Activated naive CD4-positive, alpha-beta T cell treated with anti-CD3 and anti-CD28 coated beads, Interleukin-2, amount 10 ng/mL, durations not matched to agents 7 days and 5 days (primary cell): ENCODE measurements around the gene SUPT4H1.

ENCODE experiments used
- CTCF ChIA-PET: fragments of 350-600 bp; sonication (Branson Sonifier 250); formaldehyde crosslinking; loops from one replicate; lab custom pipeline; 2021; ENCODE audit warnings: antibody characterized with exemption; lab: Charles Lee
- DNase-seq: peaks from one replicate; pipeline ENCODE4 v3.0.0-alpha.2; 2020
- H3K27ac Mint-ChIP-seq: one replicate; pipeline ENCODE4 v1.8.0; 2021; ENCODE audit warnings: mild to moderate bottlenecking, moderate library complexity, mixed read lengths
- H3K27me3 Mint-ChIP-seq: one replicate; pipeline ENCODE4 v1.8.0; 2021; ENCODE audit warnings: mild to moderate bottlenecking, mixed read lengths
- H3K36me3 Mint-ChIP-seq: one replicate; pipeline ENCODE4 v1.8.0; 2021; ENCODE audit warnings: mixed read lengths
- H3K4me1 Mint-ChIP-seq: one replicate; pipeline ENCODE4 v1.8.0; 2021; ENCODE audit warnings: mixed read lengths
- H3K4me3 Mint-ChIP-seq: one replicate; pipeline ENCODE4 v1.8.0; 2021; ENCODE audit warnings: mild to moderate bottlenecking, moderate library complexity, mixed read lengths
- H3K9me3 Mint-ChIP-seq: one replicate; pipeline ENCODE4 v1.8.0; 2021; ENCODE audit warnings: mixed read lengths

The SUPT4H1 gene

GRCh38 chr17:58337600-58338453 lies 14.2 kb downstream of the SUPT4H1 start:
- Mint-ChIP-seq H3K36me3 (peaks cover 48% of the 10 kb centered on the region), H3K27ac (peak overlapping the region; percentile 99), H3K4me1 (peaks cover 44% of the 10 kb centered on the region), H3K27me3 (no peaks in the 10 kb centered on the region), H3K4me3 (peak overlapping the region; percentile 99), H3K9me3 (no peaks in the 10 kb centered on the region)
- peak; percentile 96 for DNase-seq
- CTCF ChIA-PET: interaction anchor here (1.2 to 9.3 kb wide), 6 partner anchors 7 to 80 kb away, joined by 4 to 114 read pairs (median 8); partner anchors contain the start of genes RNF43 and SUPT4H1

- peaks cover 37% of the 10 kb centered on the region for H3K4me1 Mint-ChIP-seq
- H3K9me3 Mint-ChIP-seq: no peaks in the 10 kb centered on the region
- H3K27me3 Mint-ChIP-seq: peaks cover 2% of the 10 kb centered on the region
- DNase-seq: peak; percentile 75
- H3K27ac Mint-ChIP-seq: peak overlapping the region; percentile 99
- H3K4me3 Mint-ChIP-seq: peak overlapping the region; percentile 99
- CTCF ChIA-PET: interaction anchor here (1.2 to 9.3 kb wide), 7 partner anchors 8 to 80 kb away, joined by 3 to 114 read pairs (median 8); partner anchors contain the start of genes RNF43 and SUPT4H1
- peaks cover 44% of the 10 kb centered on the region for H3K36me3 Mint-ChIP-seq
Observed at GRCh38 chr17:58337210-58337599, 14.8 kb downstream of the SUPT4H1 start.

GRCh38 chr17:58336456-58337209 lies 15.4 kb downstream of the SUPT4H1 start:
- H3K36me3 Mint-ChIP-seq: peaks cover 44% of the 10 kb centered on the region

GRCh38 chr17:58335779-58336455 lies 16.1 kb downstream of the SUPT4H1 start:
- Mint-ChIP-seq H3K27me3 (peaks cover 14% of the 10 kb centered on the region), H3K4me1 (peaks cover 29% of the 10 kb centered on the region), H3K4me3 (peak overlapping the region; percentile 99), H3K27ac (peak overlapping the region; percentile 99), H3K9me3 (no peaks in the 10 kb centered on the region), H3K36me3 (peaks cover 50% of the 10 kb centered on the region)
- peak; percentile 88 for DNase-seq
- CTCF ChIA-PET: interaction anchor here (1.4 to 9.3 kb wide), 5 partner anchors 9 to 82 kb away, joined by 3 to 114 read pairs (median 6); partner anchors contain the start of genes RNF43 and SUPT4H1

More at GRCh38 chr17:58336456-58337209, 15.4 kb downstream of the SUPT4H1 start:
- Mint-ChIP-seq H3K27ac (peak overlapping the region; percentile 99), H3K4me3 (peak overlapping the region; percentile 99), H3K27me3 (peaks cover 8% of the 10 kb centered on the region), H3K4me1 (peaks cover 32% of the 10 kb centered on the region), H3K9me3 (no peaks in the 10 kb centered on the region)
- CTCF ChIA-PET: interaction anchor here (1.2 to 9.3 kb wide), 9 partner anchors 8 to 81 kb away, joined by 3 to 114 read pairs (median 7); partner anchors contain the start of genes RNF43 and SUPT4H1
- DNase-seq: no peak

- Mint-ChIP-seq H3K27ac (peak overlapping the region; percentile 99), H3K4me1 (peaks cover 23% of the 10 kb centered on the region), H3K36me3 (peaks cover 50% of the 10 kb centered on the region), H3K27me3 (peaks cover 14% of the 10 kb centered on the region), H3K4me3 (peak overlapping the region; percentile 99), H3K9me3 (no peaks in the 10 kb centered on the region)
- DNase-seq: peak; percentile 66
- CTCF ChIA-PET: interaction anchor here (1.4 to 9.3 kb wide), 3 partner anchors 10 to 18 kb away, joined by 3 to 114 read pairs (median 6); partner anchors contain the start of gene SUPT4H1
Observed at GRCh38 chr17:58335061-58335731, 16.8 kb downstream of the SUPT4H1 start.

- Mint-ChIP-seq H3K27ac (peak overlapping the region; percentile 99), H3K4me3 (peak overlapping the region; percentile 99), H3K9me3 (no peaks in the 10 kb centered on the region), H3K27me3 (peaks cover 14% of the 10 kb centered on the region), H3K4me1 (peaks cover 22% of the 10 kb centered on the region), H3K36me3 (peaks cover 50% of the 10 kb centered on the region)
- CTCF ChIA-PET: interaction anchor here (2.1 to 9.3 kb wide), 2 partner anchors 10 to 17 kb away, joined by 6 to 114 read pairs; no protein-coding TSS in a partner anchor
- peak; percentile 32 for DNase-seq
Observed at GRCh38 chr17:58334661-58335060, 17.3 kb downstream of the SUPT4H1 start.

- Mint-ChIP-seq H3K27ac (peak overlapping the region; percentile 99), H3K27me3 (peaks cover 14% of the 10 kb centered on the region), H3K9me3 (no peaks in the 10 kb centered on the region), H3K36me3 (peaks cover 49% of the 10 kb centered on the region), H3K4me3 (peak overlapping the region; percentile 99), H3K4me1 (peaks cover 25% of the 10 kb centered on the region)
- DNase-seq: no peak
- CTCF ChIA-PET: interaction anchor here (1.0 to 9.3 kb wide), 3 partner anchors 11 to 18 kb away, joined by 3 to 114 read pairs (median 8); partner anchors contain the start of gene SUPT4H1
Observed at GRCh38 chr17:58334256-58334655, 17.7 kb downstream of the SUPT4H1 start.

- Mint-ChIP-seq H3K4me1 (peaks cover 30% of the 10 kb centered on the region), H3K9me3 (no peaks in the 10 kb centered on the region), H3K36me3 (peaks cover 46% of the 10 kb centered on the region), H3K4me3 (peak overlapping the region; percentile 99), H3K27me3 (peaks cover 14% of the 10 kb centered on the region), H3K27ac (peak overlapping the region; percentile 99)
- DNase-seq: peak; percentile 62
- CTCF ChIA-PET: interaction anchor here (1.0 to 9.3 kb wide), 4 partner anchors 11 to 18 kb away, joined by 3 to 114 read pairs (median 6); partner anchors contain the start of gene SUPT4H1
Observed at GRCh38 chr17:58333736-58334207, 18.2 kb downstream of the SUPT4H1 start.

- CTCF ChIA-PET: interaction anchor here (0.8 to 9.3 kb wide), 5 partner anchors 8 to 19 kb away, joined by 3 to 114 read pairs (median 3); partner anchors contain the start of gene SUPT4H1
- peak overlapping the region; percentile 99 for H3K27ac Mint-ChIP-seq
- peaks cover 14% of the 10 kb centered on the region for H3K27me3 Mint-ChIP-seq
- H3K4me3 Mint-ChIP-seq: peak overlapping the region; percentile 99
- peak; percentile 76 for DNase-seq
- peaks cover 41% of the 10 kb centered on the region for H3K36me3 Mint-ChIP-seq
- peaks cover 33% of the 10 kb centered on the region for H3K4me1 Mint-ChIP-seq
- no peaks in the 10 kb centered on the region for H3K9me3 Mint-ChIP-seq
Observed at GRCh38 chr17:58332778-58333735, 18.9 kb downstream of the SUPT4H1 start.

GRCh38 chr17:58331815-58332777 lies 19.9 kb downstream of the SUPT4H1 start:
- DNase-seq: peak; percentile 96

More at GRCh38 chr17:58331815-58332777, 19.9 kb downstream of the SUPT4H1 start:
- Mint-ChIP-seq H3K27me3 (peaks cover 19% of the 10 kb centered on the region), H3K27ac (peak overlapping the region; percentile 99), H3K36me3 (peaks cover 41% of the 10 kb centered on the region), H3K4me1 (peaks cover 39% of the 10 kb centered on the region), H3K4me3 (peak overlapping the region; percentile 99), H3K9me3 (no peaks in the 10 kb centered on the region)
- CTCF ChIA-PET: interaction anchor here (0.7 to 9.3 kb wide), 3 partner anchors 9 to 19 kb away, joined by 3 to 114 read pairs (median 3); no protein-coding TSS in a partner anchor
